HepG2 (cell line): Measurements from ENCODE around the gene RPUSD4. TPM values are rescaled to one million over a fixed set of nuclear protein-coding genes. Genes with fewer than 3 reads are reported as not detected.
A peak's percentile ranks its signal among the peaks of the same experiment; 100 is the strongest.

Experiments used
- BRF2 ChIP-seq: sonication (generic); formaldehyde crosslinking; IDR thresholded peaks from 2 replicates; pipeline ENCODE4 v1.8.1; 2022; ENCODE audit warnings: mild to moderate bottlenecking, missing genetic modification reagents
- CBX2 ChIP-seq, 2 experiments: fragments of 200-600 bp in 1 of 2; sonication (generic); formaldehyde crosslinking in 1 of 2; IDR thresholded peaks; 2 replicates each; pipeline versions ENCODE4 v1.7.0 to v1.8.1; 2018 to 2022; ENCODE audit warnings: low read depth in 2 of 2, low read length in 1 of 2, mild to moderate bottlenecking in 1 of 2, missing genetic modification reagents in 1 of 2
- FOXA3 ChIP-seq: IDR thresholded peaks from 2 replicates; pipeline ENCODE4 v1.6.1; 2016; ENCODE audit warnings: missing genetic modification reagents, missing compliant biosample characterization
- HHEX ChIP-seq: IDR thresholded peaks from 2 replicates; pipeline ENCODE4 v1.6.1; 2016; ENCODE audit warnings: control low read depth
- JDP2 ChIP-seq: sonication (generic); formaldehyde crosslinking; IDR thresholded peaks from 2 replicates; pipeline ENCODE4 v1.8.1; 2022; ENCODE audit warnings: missing genetic modification reagents, borderline replicate concordance
- KLF15 ChIP-seq: sonication (generic); formaldehyde crosslinking; IDR thresholded peaks from 2 replicates; pipeline ENCODE4 v1.8.1; 2023; ENCODE audit warnings: borderline replicate concordance, mild to moderate bottlenecking, inconsistent platforms, missing genetic modification reagents, mixed read lengths
- LCORL ChIP-seq, 2 experiments: fragments of 450-650 bp in 1 of 2; sonication (generic) in 1 of 2; formaldehyde crosslinking in 1 of 2; IDR thresholded peaks; 2 replicates each; pipeline versions ENCODE4 v1.5.0 to v1.6.1; 2017 to 2020; ENCODE audit warnings: antibody characterized with exemption in 1 of 2, missing genetic modification reagents in 1 of 2
- POLR2G ChIP-seq: fragments of 200-400 bp; formaldehyde crosslinking; IDR thresholded peaks from 2 replicates; pipeline ENCODE4 v1.6.1; 2018; ENCODE audit warnings: mild to moderate bottlenecking, low read depth, low read length, moderate library complexity
- PRDM10 ChIP-seq: sonication (generic); formaldehyde crosslinking; IDR thresholded peaks from 2 replicates; pipeline ENCODE4 v1.4.0; 2020; ENCODE audit warnings: low read depth, missing genetic modification reagents
- RELA ChIP-seq: sonication (generic); formaldehyde crosslinking; IDR thresholded peaks from 2 replicates; pipeline ENCODE4 v1.4.0; 2020; ENCODE audit warnings: missing genetic modification reagents
- RFX1 ChIP-seq: fragments of 450-650 bp; IDR thresholded peaks from 2 replicates; pipeline ENCODE4 v1.6.1; 2017
- RFX5 ChIP-seq: IDR thresholded peaks from 2 replicates; pipeline ENCODE4 v1.6.1; 2011; ENCODE audit warnings: low read depth, low read length, improper control_type of control experiment
- SIN3A ChIP-seq: IDR thresholded peaks from 2 replicates; pipeline ENCODE4 v1.6.1; 2011; ENCODE audit warnings: low read depth, mild to moderate bottlenecking, control low read depth, low read length, borderline replicate concordance
- STAT6 ChIP-seq: sonication (generic); formaldehyde crosslinking; IDR thresholded peaks from 2 replicates; pipeline ENCODE4 v1.4.0; 2020; ENCODE audit warnings: missing genetic modification reagents, mild to moderate bottlenecking, borderline replicate concordance
- U2AF1 ChIP-seq: fragments of 200-400 bp; formaldehyde crosslinking; optimal IDR thresholded peaks from 2 replicates; pipeline ENCODE3; 2017; ENCODE audit warnings: mild to moderate bottlenecking, low read depth, low read length
- ZNF230 ChIP-seq: sonication (generic); formaldehyde crosslinking; IDR thresholded peaks from 2 replicates; pipeline ENCODE4 v1.4.0; 2020; ENCODE audit warnings: mild to moderate bottlenecking, missing genetic modification reagents
- ZNF709 ChIP-seq: sonication (generic); formaldehyde crosslinking; IDR thresholded peaks from 2 replicates; pipeline ENCODE4 v1.5.0; 2020; ENCODE audit warnings: mild to moderate bottlenecking, missing genetic modification reagents
- ZNF839 ChIP-seq: sonication (generic); formaldehyde crosslinking; IDR thresholded peaks from 2 replicates; pipeline ENCODE4 v1.4.0; 2020; ENCODE audit warnings: missing genetic modification reagents, mild to moderate bottlenecking, borderline replicate concordance
- ZSCAN22 ChIP-seq: sonication (generic); formaldehyde crosslinking; IDR thresholded peaks from 2 replicates; pipeline ENCODE4 v1.4.0; 2020; ENCODE audit warnings: mild to moderate bottlenecking, missing genetic modification reagents
- ZSCAN25 ChIP-seq: sonication (generic); formaldehyde crosslinking; IDR thresholded peaks from 2 replicates; pipeline ENCODE4 v1.8.0; 2022; ENCODE audit warnings: mild to moderate bottlenecking, missing genetic modification reagents
- ZSCAN9 ChIP-seq: IDR thresholded peaks from 2 replicates; pipeline ENCODE4 v1.6.1; 2016; ENCODE audit warnings: borderline replicate concordance
- polyA plus RNA-seq, 8 experiments: library from polyadenylated mRNA; depleted of rRNA in 3 of 8; stranded (reverse) in 7 of 8; unstranded in 1 of 8; fragments of >200 nt; fragmentation: Illumina TruSeq in 4 of 8; extraction: Trizol in 4 of 8; gene quantifications; 2 replicates each; pipeline versions ENCODE4 v1.2.1 to v1.2.3, GENCODE V29; 2011 to 2016; ENCODE audit warnings: low read depth in 4 of 8, missing spikeins in 1 of 8, mixed read lengths in 1 of 8; ENCODE audit not compliant: insufficient read depth in 1 of 8
- total RNA-seq, 5 experiments: library from RNA; depleted of rRNA; stranded (reverse); fragments of >200 nt; fragmentation: Illumina TruSeq; extraction: Trizol; gene quantifications; 2 replicates each; pipeline ENCODE4 v1.2.3, GENCODE V29; 2016; ENCODE audit warnings: low read depth in 1 of 5
- TF ChIP-seq, protein P1 (sequence below): IDR thresholded peaks from 2 replicates; pipeline ENCODE4 v1.6.1; 2012; ENCODE audit warnings: inconsistent platforms

The RPUSD4 gene
- total and polyA plus RNA-seq, 2 of the 13 experiments (the other 11 are each of a cell fraction or from before 2014, with no cell fraction given), result 45.0 to 52.9 TPM

DNA sequence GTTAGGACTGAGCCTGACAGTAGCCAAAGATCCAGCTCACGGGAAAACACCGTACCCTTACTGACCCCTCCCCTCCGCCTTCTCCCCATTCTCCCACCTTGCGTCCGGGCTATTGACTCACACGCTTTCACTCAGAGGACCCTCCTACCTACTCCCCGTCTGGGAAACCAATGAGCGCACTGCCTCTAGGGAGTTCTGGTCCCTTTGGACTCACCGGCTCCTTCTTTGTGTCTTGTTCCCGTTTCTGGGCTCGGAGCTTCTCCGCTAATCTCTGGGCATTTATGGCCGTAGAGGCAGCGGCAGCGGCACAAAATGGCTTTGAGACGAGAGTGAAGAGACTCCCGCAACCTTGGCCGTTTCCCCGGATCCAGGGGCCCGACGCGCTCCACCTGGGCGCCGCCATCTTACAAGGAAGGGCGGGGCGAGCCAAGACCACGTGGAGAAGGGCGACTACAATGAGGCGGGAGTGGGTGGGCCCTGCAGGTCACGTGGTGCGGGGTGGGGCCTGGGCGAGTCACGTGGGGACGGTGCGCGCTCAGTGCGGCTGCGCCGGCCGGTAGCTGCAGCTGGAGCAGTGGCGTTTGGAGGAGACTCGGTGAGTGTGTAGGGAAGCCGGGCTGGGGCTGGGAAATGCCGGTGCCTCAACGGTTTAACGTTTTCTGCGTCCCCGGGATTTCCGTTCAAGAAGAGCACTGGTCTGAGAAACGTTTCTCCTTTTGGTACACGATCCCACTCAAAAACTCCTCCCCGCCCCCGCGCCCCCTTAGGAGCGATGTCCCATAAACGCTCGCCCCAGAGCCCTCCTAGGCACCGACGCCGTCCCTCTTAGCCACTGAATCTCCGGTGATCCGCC lies at the start of gene RPUSD4, which contains the start of gene FAM118B (continued):
- TF ChIP-seq CBX2 (IDR thresholded peaks at IDR 0.05; ENCODE audit: low read depth, low read length) (no peak), CBX2 (CRISPR knock-in tag; IDR thresholded peaks at IDR 0.05; ENCODE audit: low read depth) (no peak), RFX5 (no peak), FOXA3 (CRISPR knock-in tag) (no peak; the same call in 1 of the 2 replicates), RELA (no peak), ZNF230 (CRISPR knock-in tag) (peak; percentile 93), JDP2 (CRISPR knock-in tag) (no peak), U2AF1 (no peak), PRDM10 (CRISPR knock-in tag) (peak; percentile 61; the same call in 1 of the 2 replicates), HHEX (CRISPR knock-in tag) (no peak), BRF2 (CRISPR knock-in tag) (no peak), RFX1 (no peak), STAT6 (CRISPR knock-in tag) (peak; percentile 75; the same call in 1 of the 2 replicates), POLR2G (peak; percentile 87), SIN3A (peak; percentile 72), ZNF709 (CRISPR knock-in tag) (no peak), ZSCAN25 (CRISPR knock-in tag) (peak; percentile 49; the same call in 1 of the 2 replicates), ZNF839 (CRISPR knock-in tag) (no peak), ZSCAN9 (CRISPR knock-in tag) (0 out of 2 replicates have a peak, but pooled peaks have one; percentile 29), LCORL (IDR thresholded peaks at IDR 0.05) (no peak), LCORL (CRISPR knock-in tag; IDR thresholded peaks at IDR 0.05) (peak; percentile 50; the same call in 1 of the 2 replicates), ZSCAN22 (CRISPR knock-in tag) (no peak), KLF15 (CRISPR knock-in tag) (peak; percentile 88; the same call in 1 of the 2 replicates)
- TF ChIP-seq, protein P1, sequence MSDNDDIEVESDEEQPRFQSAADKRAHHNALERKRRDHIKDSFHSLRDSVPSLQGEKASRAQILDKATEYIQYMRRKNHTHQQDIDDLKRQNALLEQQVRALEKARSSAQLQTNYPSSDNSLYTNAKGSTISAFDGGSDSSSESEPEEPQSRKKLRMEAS, result peak; percentile 98
